ENCODE data around the gene GRID1.

DNA sequence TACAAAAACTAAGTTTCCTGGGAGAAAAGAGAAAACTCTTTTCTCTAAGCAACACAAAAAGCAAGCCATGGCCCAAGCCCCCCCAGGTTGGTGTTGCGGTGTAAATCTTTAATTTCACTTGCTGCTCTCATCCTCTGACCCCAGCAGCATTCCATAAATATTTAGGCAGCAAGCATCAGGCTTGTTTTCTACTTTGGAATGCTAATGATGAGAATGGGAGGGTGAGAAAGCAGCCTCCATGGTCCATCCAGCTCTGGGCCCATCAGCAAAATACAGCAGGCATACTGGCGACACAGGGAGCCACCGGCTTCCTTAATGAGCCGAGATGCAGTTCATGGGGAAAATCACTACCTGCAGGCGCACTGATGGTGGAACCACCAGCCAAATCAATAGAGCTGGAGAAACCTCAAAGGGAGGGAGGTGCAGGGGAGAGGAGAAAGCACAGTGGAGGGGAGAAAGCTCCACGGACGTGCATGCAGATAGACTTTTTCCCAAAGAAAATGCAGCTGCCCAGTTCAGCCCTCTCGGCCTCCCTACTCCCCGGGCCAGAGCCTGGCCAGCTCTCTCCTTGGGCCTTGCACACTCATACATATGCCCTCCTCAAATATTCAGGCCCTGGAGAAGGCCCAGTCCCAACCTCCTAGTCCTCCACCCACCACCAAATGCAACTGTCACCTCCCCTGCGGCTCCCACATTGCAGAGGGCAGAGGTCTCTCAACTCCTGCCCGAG, 131.9 kb downstream of the GRID1 start:
- no peak for TF ChIP-seq CBX3 (IDR thresholded peaks at IDR 0.05; ENCODE audit: borderline replicate concordance in 1 of 2, low read length in 2 of 2)
- TF ChIP-seq, protein P1, sequence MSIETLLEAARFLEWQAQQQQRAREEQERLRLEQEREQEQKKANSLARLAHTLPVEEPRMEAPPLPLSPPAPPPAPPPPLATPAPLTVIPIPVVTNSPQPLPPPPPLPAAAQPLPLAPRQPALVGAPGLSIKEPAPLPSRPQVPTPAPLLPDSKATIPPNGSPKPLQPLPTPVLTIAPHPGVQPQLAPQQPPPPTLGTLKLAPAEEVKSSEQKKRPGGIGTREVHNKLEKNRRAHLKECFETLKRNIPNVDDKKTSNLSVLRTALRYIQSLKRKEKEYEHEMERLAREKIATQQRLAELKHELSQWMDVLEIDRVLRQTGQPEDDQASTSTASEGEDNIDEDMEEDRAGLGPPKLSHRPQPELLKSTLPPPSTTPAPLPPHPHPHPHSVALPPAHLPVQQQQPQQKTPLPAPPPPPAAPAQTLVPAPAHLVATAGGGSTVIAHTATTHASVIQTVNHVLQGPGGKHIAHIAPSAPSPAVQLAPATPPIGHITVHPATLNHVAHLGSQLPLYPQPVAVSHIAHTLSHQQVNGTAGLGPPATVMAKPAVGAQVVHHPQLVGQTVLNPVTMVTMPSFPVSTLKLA (conservative IDR thresholded peaks at IDR 0.05): no peak
